Right lobe of liver (tissue), 6 donors: ENCODE measurements around the gene GFPT1. TPM values are rescaled to one million over a fixed set of nuclear protein-coding genes. Genes with fewer than 3 reads are reported as not detected.

ENCODE experiments used
- ATAC-seq, 4 donors: fragments of 200-7000 bp; cut with Tn5 transposase; one replicate each; pipeline ENCODE4 v1.9.1; 2020; ENCODE audit warnings: mild to moderate bottlenecking in 4 of 4, moderate library complexity in 4 of 4
- DNase-seq, 3 donors: peaks; one replicate each; pipeline ENCODE4 v3.0.0-alpha.2; 2020
- H3K27ac ChIP-seq, 3 donors: fragments of 200-600 bp; one replicate each; pipeline ENCODE4 v1.8.0; 2022
- H3K27me3 ChIP-seq, 2 donors: fragments of 200-600 bp; one replicate each; pipeline ENCODE4 v1.8.0; 2022
- H3K36me3 ChIP-seq, 4 donors: fragments of 200-600 bp; sonication (generic) in 1 of 4; one replicate each; pipeline versions ENCODE4 v1.5.1 to v1.8.0; 2017 to 2022; ENCODE audit warnings: control low read depth in 1 of 4
- H3K4me1 ChIP-seq, 4 donors: fragments of 200-600 bp; sonication (generic) in 1 of 4; one replicate each; pipeline versions ENCODE4 v1.5.1 to v1.8.0; 2017 to 2022; ENCODE audit warnings: control low read depth in 1 of 4
- H3K4me3 ChIP-seq, 3 donors: fragments of 200-600 bp; one replicate each; pipeline ENCODE4 v1.8.0; 2022
- H3K9me3 ChIP-seq, 4 donors: fragments of 200-600 bp; sonication (generic) in 1 of 4; one replicate each; pipeline versions ENCODE4 v1.5.1 to v1.8.0; 2017 to 2022; ENCODE audit warnings: control low read depth in 1 of 4
- POLR2A ChIP-seq: fragments of 450-650 bp; IDR thresholded peaks from one replicate; pipeline ENCODE4 v1.6.1; 2017; ENCODE audit warnings: antibody characterized with exemption, mild to moderate bottlenecking
- WGBS: methylation state at CpG from one replicate; pipeline ENCODE4 v1.1.6; 2018; ENCODE audit warnings: low coverage, low lambda C conversion rate; ENCODE audit not compliant: insufficient coverage; ENCODE audit errors: missing lambda C conversion rate; 5-methylcytosine and 5-hydroxymethylcytosine counted together
- intact Hi-C, 2 donors: fragments of 100-400 bp; cut with DNase I; formaldehyde crosslinking; loops; one replicate each; pipeline versions ENCODE4 v1.11.2 to v1.14.1; 2022
- total RNA-seq, 6 experiments: library from RNA; depleted of rRNA in 2 of 6; stranded (reverse); fragments of >200 nt in 2 of 6; fragmentation: NEBNext Ultra II Directional in 3 of 6; extraction: Animal tissue kit (Norgen Biotek cat#: 25700) in 3 of 6; gene quantifications; one replicate each; pipeline versions ENCODE4 v1.1.0 to v1.2.4, GENCODE V29; 2016 to 2023
- TF ChIP-seq, protein P1 (sequence below), 4 donors: fragments of 200-600 bp in 3 of 4; fragments of 450-650 bp in 1 of 4; IDR thresholded peaks; one replicate each; pipeline versions ENCODE4 v1.5.1 to v1.8.0; 2016 to 2022; ENCODE audit warnings: antibody characterized with exemption in 4 of 4, mild to moderate bottlenecking in 2 of 4
- donor health status: DM: no; HTN: yes; CAD: no.
- donor health status: DM: no; HTN: no; CAD: no.
- donor health status: DM: no; HTN: no; CAD: no.
- donor health status: DM: no; HTN: yes; CAD: no.
- donor health status: DM: no; HTN: yes; CAD: no.

The GFPT1 gene
- total RNA-seq, 6 experiments from 2014 or later, result 20.7 to 46.1 (median 30.5) TPM

DNA sequence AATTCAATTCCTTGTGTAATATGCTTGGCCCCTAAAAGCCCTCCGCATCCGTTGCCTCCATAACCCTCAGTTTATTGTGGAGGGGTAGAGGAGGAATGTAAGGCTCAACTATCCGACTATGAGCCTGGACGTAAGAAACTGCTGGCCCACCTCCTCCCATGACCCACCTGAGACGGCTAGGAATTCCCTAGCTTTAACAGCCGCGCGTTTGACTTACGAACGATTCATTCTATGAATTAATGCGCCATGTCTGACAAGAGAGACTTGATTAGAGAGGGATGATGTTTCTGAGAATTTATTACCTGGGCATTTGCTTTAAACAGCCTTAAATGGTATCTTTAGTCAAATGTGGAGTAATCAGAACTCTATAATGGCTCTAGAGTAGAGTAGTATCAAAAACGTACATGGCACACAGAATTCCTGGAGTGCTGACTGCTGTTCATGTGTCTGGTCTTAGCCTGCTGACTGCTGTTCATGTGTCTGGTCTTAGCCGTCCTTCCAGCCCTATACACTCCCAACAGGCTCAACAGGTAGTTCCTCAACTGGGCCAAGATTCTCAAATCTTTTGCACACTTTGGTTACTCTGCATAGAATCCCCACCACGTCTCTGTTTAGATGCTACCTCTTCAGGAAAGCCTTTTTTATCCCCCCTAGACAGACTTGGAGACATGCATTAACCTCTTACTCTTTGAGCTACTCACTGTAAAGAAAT lies 899 bp upstream of the GFPT1 start:
- peak overlapping the region; percentile 69 to 86 (median 79) for H3K4me3 ChIP-seq
- intact Hi-C loops, result no loop called here
- TF ChIP-seq, protein P1, sequence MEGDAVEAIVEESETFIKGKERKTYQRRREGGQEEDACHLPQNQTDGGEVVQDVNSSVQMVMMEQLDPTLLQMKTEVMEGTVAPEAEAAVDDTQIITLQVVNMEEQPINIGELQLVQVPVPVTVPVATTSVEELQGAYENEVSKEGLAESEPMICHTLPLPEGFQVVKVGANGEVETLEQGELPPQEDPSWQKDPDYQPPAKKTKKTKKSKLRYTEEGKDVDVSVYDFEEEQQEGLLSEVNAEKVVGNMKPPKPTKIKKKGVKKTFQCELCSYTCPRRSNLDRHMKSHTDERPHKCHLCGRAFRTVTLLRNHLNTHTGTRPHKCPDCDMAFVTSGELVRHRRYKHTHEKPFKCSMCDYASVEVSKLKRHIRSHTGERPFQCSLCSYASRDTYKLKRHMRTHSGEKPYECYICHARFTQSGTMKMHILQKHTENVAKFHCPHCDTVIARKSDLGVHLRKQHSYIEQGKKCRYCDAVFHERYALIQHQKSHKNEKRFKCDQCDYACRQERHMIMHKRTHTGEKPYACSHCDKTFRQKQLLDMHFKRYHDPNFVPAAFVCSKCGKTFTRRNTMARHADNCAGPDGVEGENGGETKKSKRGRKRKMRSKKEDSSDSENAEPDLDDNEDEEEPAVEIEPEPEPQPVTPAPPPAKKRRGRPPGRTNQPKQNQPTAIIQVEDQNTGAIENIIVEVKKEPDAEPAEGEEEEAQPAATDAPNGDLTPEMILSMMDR (IDR thresholded peaks at IDR 0.05), result no peak
- no peak for TF ChIP-seq POLR2A
- no peaks in the 10 kb centered on the region for H3K27me3 ChIP-seq
- DNase-seq, result no peak
- no peaks in the 10 kb centered on the region for H3K36me3 ChIP-seq
- no peak for ATAC-seq
- peak overlapping the region; percentile 35 to 84 (median 81) for H3K27ac ChIP-seq
- WGBS, result 69% methylated on average over 13 of the region's 14 CpGs
- H3K4me1 ChIP-seq, result peaks cover 0 to 15% (median 5%) of the 10 kb centered on the region in 4 donors
- no peaks in the 10 kb centered on the region for H3K9me3 ChIP-seq

DNA sequence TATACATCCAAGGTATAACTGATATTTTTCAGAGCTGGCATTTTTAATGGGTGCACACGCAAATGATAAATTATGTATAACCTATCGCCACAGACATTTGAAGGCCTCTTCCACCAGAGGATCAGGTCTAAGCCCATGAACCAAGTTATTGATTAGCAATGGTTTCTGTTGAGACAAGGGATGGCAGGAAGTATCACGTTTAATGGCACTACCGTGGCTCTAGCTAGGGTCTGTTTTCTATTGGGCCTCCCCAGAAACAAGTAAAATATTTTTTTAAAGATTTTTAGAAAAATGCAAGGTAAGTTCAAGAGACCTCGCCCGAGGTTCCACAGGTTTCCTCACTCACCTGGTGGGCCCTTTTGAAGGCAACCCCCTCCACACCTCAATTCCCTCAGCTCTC lies 667 bp downstream of the GFPT1 start:
- TF ChIP-seq POLR2A, result no peak
- TF ChIP-seq, protein P1 (IDR thresholded peaks at IDR 0.05), result no peak
- WGBS, result 4% methylated on average over 6 of the region's 6 CpGs
- no peaks in the 10 kb centered on the region for H3K9me3 ChIP-seq
- no peak for ATAC-seq
- peak overlapping the region; percentile 69 to 84 (median 81) for H3K27ac ChIP-seq
- intact Hi-C loops, result no loop called here
- peak overlapping the region; percentile 69 to 86 (median 79) for H3K4me3 ChIP-seq
- peaks cover 0 to 15% (median 5%) of the 10 kb centered on the region in 4 donors for H3K4me1 ChIP-seq
- H3K27me3 ChIP-seq, result no peaks in the 10 kb centered on the region
- no peaks in the 10 kb centered on the region for H3K36me3 ChIP-seq
- DNase-seq, result no peak

- intact Hi-C loops, result no loop called here
- TF ChIP-seq POLR2A, result no peak
- TF ChIP-seq, protein P1 (IDR thresholded peaks at IDR 0.05), result no peak
- Histone ChIP-seq H3K27me3 (no peaks in the 10 kb centered on the region), H3K27ac (no peak overlapping the region), H3K4me1 (peaks cover 0 to 15% (median 5%) of the 10 kb centered on the region in 4 donors), H3K4me3 (peak overlapping the region; percentile 69 to 86 (median 79)), H3K36me3 (no peaks in the 10 kb centered on the region), H3K9me3 (no peaks in the 10 kb centered on the region)
- DNase-seq (no peak), ATAC-seq (no peak)
- WGBS, result 54% methylated on average over 8 of the region's 8 CpGs
Measured at GRCh38 chr2:69385443-69386151, 1.4 kb downstream of the GFPT1 start.

DNA sequence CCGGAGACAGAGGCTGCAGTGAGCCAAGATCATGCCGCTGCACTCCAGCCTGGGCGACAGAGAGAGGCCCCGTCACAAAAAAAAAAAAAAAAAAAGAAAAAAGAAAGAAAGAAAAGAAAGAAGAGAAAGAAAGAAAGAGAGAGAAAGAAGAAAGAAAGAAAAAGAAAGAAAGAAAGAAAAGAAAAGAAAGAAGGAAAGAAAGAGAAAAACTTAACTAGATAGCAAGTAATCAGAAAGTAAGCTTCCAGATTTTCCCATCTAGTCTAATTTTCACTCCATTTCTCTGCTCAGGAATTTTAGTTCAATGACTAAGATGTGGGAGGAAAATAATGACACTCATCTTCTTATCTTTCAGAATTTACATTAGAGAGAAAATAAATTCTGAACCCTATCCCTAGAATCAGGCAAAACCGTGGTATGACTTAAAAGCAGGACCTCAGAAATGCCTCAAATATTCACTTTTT lies 2.4 kb downstream of the GFPT1 start:
- H3K27ac ChIP-seq, result no peak overlapping the region
- ATAC-seq (no peak), DNase-seq (no peak)
- 92% methylated on average over 1 of the region's 5 CpGs for WGBS
- intact Hi-C loops, result no loop called here
- no peaks in the 10 kb centered on the region for H3K36me3 ChIP-seq
- H3K4me3 ChIP-seq, result no peak overlapping the region
- TF ChIP-seq POLR2A, result no peak
- TF ChIP-seq, protein P1 (IDR thresholded peaks at IDR 0.05), result no peak
- H3K9me3 ChIP-seq, result no peaks in the 10 kb centered on the region
- H3K4me1 ChIP-seq, result peaks cover 0 to 15% (median 5%) of the 10 kb centered on the region in 4 donors
- H3K27me3 ChIP-seq, result no peaks in the 10 kb centered on the region
